ENCODE data around the gene RIN1. TPM values are rescaled to one million over a fixed set of nuclear protein-coding genes. Genes with fewer than 3 reads are reported as not detected.

RIN1 gene
- total and polyA plus RNA-seq, 9 of the 15 experiments (the other 6 are each of a cell fraction or from before 2014, with no cell fraction given) = 0.01 to 1.2 (median 0.45) TPM; not detected in 1

GRCh38 chr11:66324664-66325063 is 11.6 kb downstream of the RIN1 start:
- ATAC-seq (no peak), FAIRE-seq (no peak), DNase-seq (ENCODE audit: extremely low read depth in 1 of 4, low spot score in 3 of 4) (no peak)
- H3K4me3 ChIP-seq = no peak overlapping the region
- H4K20me1 ChIP-seq (replicated peaks; ENCODE audit: control insufficient read depth, insufficient read depth, low read length) = no peaks in the 10 kb centered on the region
- H3K36me3 ChIP-seq (ENCODE audit: control insufficient read depth, insufficient read depth, low read length) = no peaks in the 10 kb centered on the region
- H3K4me1 ChIP-seq (replicated peaks in 1 of 2; ENCODE audit: control insufficient read depth in 2 of 2, insufficient read depth in 2 of 2, low read length in 2 of 2) = peaks cover 12 to 49% of the 10 kb centered on the region in 2 experiments; a peak in 4 of 5 replicates
- in situ Hi-C loops (cut with MboI) (loop anchor here (5.0 kb wide), 1 partner anchor 107 kb away; no protein-coding TSS in a partner anchor), intact Hi-C loops (cut with micrococcal nuclease) (no loop called here)
- H2AFZ ChIP-seq (ENCODE audit: low read depth, low read length) = no peak overlapping the region
- WGBS (ENCODE audit: insufficient coverage, low coverage, missing lambda C conversion rate) = 32% methylated on average over 8 of the region's 10 CpGs
- peaks cover 4% of the 10 kb centered on the region for H3K9me1 ChIP-seq (ENCODE audit: control insufficient read depth, insufficient read depth, low read length)
- H3K9ac ChIP-seq (ENCODE audit: insufficient read depth in 1 of 2, low read depth in 2 of 2, low read length in 2 of 2) = peak overlapping the region in 1 of 2 experiments; percentile 55; a peak in 2 of 4 replicates
- H3K4me2 ChIP-seq (ENCODE audit: insufficient read depth, low read length) = no peak overlapping the region
- ChIA-PET POLR2A (no interaction called here), CTCF (ENCODE audit: low intra/inter-chr PET ratio) (no interaction called here)
- TF ChIP-seq ZNF175 (CRISPR knock-in tag; IDR thresholded peaks at IDR 0.05; ENCODE audit: low read depth) (no peak), C11orf30 (IDR thresholded peaks at IDR 0.05; ENCODE audit: low read depth) (0 out of 2 replicates have a peak, but pooled peaks have one; percentile 7)
- no peak overlapping the region for H3K27ac ChIP-seq (ENCODE audit: extremely low read depth, low read depth, low read length)
- BruUV-seq (replicated peaks) = no TSS peak
- H3K9me3 ChIP-seq (replicated peaks; ENCODE audit: control insufficient read depth, insufficient read depth, low read depth, low read length) = no peaks in the 10 kb centered on the region
- no peaks in the 10 kb centered on the region for H3K27me3 ChIP-seq (ENCODE audit: control insufficient read depth in 2 of 2, insufficient read depth in 2 of 2, low read length in 2 of 2)
- H3K79me2 ChIP-seq (ENCODE audit: control insufficient read depth, insufficient read depth, low read length) = no peaks in the 10 kb centered on the region

- in situ Hi-C loops (cut with MboI) (no loop called here), intact Hi-C loops (cut with micrococcal nuclease) (no loop called here)
- no peaks in the 10 kb centered on the region for H3K27me3 ChIP-seq (ENCODE audit: control insufficient read depth in 2 of 2, insufficient read depth in 2 of 2, low read length in 2 of 2)
- BruUV-seq (replicated peaks) = no TSS peak
- no peaks in the 10 kb centered on the region for H3K9me3 ChIP-seq (replicated peaks; ENCODE audit: control insufficient read depth, insufficient read depth, low read depth, low read length)
- TF ChIP-seq EGR1 (conservative IDR thresholded peaks at IDR 0.05) (peak; percentile 24; the same call in 1 of the 2 replicates), BHLHE40 (IDR thresholded peaks at IDR 0.05; ENCODE audit: low read length) (no peak)
- H3K36me3 ChIP-seq (ENCODE audit: control insufficient read depth, insufficient read depth, low read length) = no peaks in the 10 kb centered on the region
- 25% methylated on average over 1 of the region's 1 CpG for WGBS (ENCODE audit: insufficient coverage, low coverage, missing lambda C conversion rate)
- DNase-seq (ENCODE audit: extremely low read depth in 1 of 4, low spot score in 3 of 4) = no peak
- H3K4me3 ChIP-seq = no peak overlapping the region
- peaks cover 4% of the 10 kb centered on the region for H3K9me1 ChIP-seq (ENCODE audit: control insufficient read depth, insufficient read depth, low read length)
- H3K4me2 ChIP-seq (ENCODE audit: insufficient read depth, low read length) = no peak overlapping the region
- POLR2A ChIA-PET = interaction anchor here (0.7 kb wide), 1 partner anchor 19 kb away, joined by 3 read pairs; no protein-coding TSS in a partner anchor
- no peak overlapping the region for H3K27ac ChIP-seq (ENCODE audit: extremely low read depth, low read depth, low read length)
- ATAC-seq = no peak
- no peak overlapping the region for H3K9ac ChIP-seq (ENCODE audit: insufficient read depth in 1 of 2, low read depth in 2 of 2, low read length in 2 of 2)
- no peaks in the 10 kb centered on the region for H3K79me2 ChIP-seq (ENCODE audit: control insufficient read depth, insufficient read depth, low read length)
- H2AFZ ChIP-seq (ENCODE audit: low read depth, low read length) = no peak overlapping the region
- CTCF ChIA-PET (ENCODE audit: low intra/inter-chr PET ratio) = no interaction called here
- FAIRE-seq = no peak
- H3K4me1 ChIP-seq (replicated peaks in 1 of 2; ENCODE audit: control insufficient read depth in 2 of 2, insufficient read depth in 2 of 2, low read length in 2 of 2) = peaks cover 11 to 48% of the 10 kb centered on the region in 2 experiments; a peak in 4 of 5 replicates
- no peaks in the 10 kb centered on the region for H4K20me1 ChIP-seq (replicated peaks; ENCODE audit: control insufficient read depth, insufficient read depth, low read length)
These were observed 12.6 kb downstream of the RIN1 start for GRCh38 chr11:66323684-66324083.

All from K562 (cell line).